Left lung (tissue), 10 donors: ENCODE measurements around the gene INO80. TPM values are rescaled to one million over a fixed set of nuclear protein-coding genes. Genes with fewer than 3 reads are reported as not detected.

Source experiments
- ATAC-seq: fragments of 200-7000 bp; cut with Tn5 transposase; one replicate; pipeline ENCODE4 v1.9.1; 2020; ENCODE audit warnings: moderate library complexity
- DNase-seq, 4 donors: peaks; one replicate each; pipeline ENCODE4 v3.0.0-alpha.2; 2013 to 2020
- H3K27ac ChIP-seq, 2 donors: fragments of 200-600 bp; sonication (generic) in 1 of 2; one replicate each; pipeline versions ENCODE4 v1.5.0 to v1.8.0; 2020 to 2021
- H3K27me3 ChIP-seq, 2 donors: fragments of 200-600 bp; sonication (generic) in 1 of 2; one replicate each; pipeline versions ENCODE4 v1.5.0 to v1.8.0; 2020 to 2021
- H3K36me3 ChIP-seq, 2 donors: fragments of 200-600 bp; sonication (generic) in 1 of 2; one replicate each; pipeline versions ENCODE4 v1.5.0 to v1.8.0; 2020 to 2021
- H3K4me1 ChIP-seq, 2 donors: fragments of 200-600 bp; one replicate each; pipeline ENCODE4 v1.8.0; 2021
- H3K4me3 ChIP-seq, 2 donors: fragments of 200-600 bp; sonication (generic) in 1 of 2; one replicate each; pipeline versions ENCODE4 v1.5.0 to v1.8.0; 2020 to 2021; ENCODE audit warnings: mild to moderate bottlenecking in 1 of 2
- H3K9me3 ChIP-seq, 2 donors: fragments of 200-600 bp; sonication (generic) in 1 of 2; one replicate each; pipeline versions ENCODE4 v1.5.0 to v1.8.0; 2020 to 2021
- CTCF ChIP-seq, 2 donors: fragments of 200-600 bp; sonication (generic) in 1 of 2; IDR thresholded peaks; one replicate each; pipeline versions ENCODE4 v1.5.0 to v1.8.0; 2021; ENCODE audit warnings: antibody characterized with exemption in 2 of 2
- intact Hi-C, 2 donors: fragments of 100-400 bp; cut with DNase I; formaldehyde crosslinking; loops; one replicate each; pipeline versions ENCODE4 v1.11.2 to v1.14.2; 2022
- polyA plus RNA-seq, 6 donors: library from polyadenylated mRNA; unstranded; fragments of 120-200 nt; gene quantifications; one replicate each; pipeline ENCODE4 v1.2.1, GENCODE V29; 2013; ENCODE audit not compliant: insufficient read length in 6 of 6
- total RNA-seq, 2 donors: library from RNA; stranded (reverse); fragmentation: NEBNext Ultra II Directional; extraction: Animal tissue kit (Norgen Biotek cat#: 25700); gene quantifications; one replicate each; pipeline ENCODE4 v1.2.1, GENCODE V29; 2021
- donor health status: DM: no; HTN: yes; CAD: no.
- donor health status: DM: no; HTN: no; CAD: no.

The INO80 gene
- total and polyA plus RNA-seq, 8 donors: 20.1 to 31.0 (median 26.0) TPM

GRCh38 chr15:40942337-40942854, 173.7 kb downstream of the INO80 start:
- peaks cover 0 to 3% of the 10 kb centered on the region in 2 donors for H3K36me3 ChIP-seq
- no peaks in the 10 kb centered on the region for H3K9me3 ChIP-seq
- H3K27ac ChIP-seq: peak overlapping the region; percentile 89 to 93
- DNase-seq (no peak), ATAC-seq (peak; percentile 35)
- H3K27me3 ChIP-seq: no peaks in the 10 kb centered on the region
- H3K4me1 ChIP-seq: peaks cover 16 to 42% of the 10 kb centered on the region in 2 donors
- TF ChIP-seq CTCF (IDR thresholded peaks at IDR 0.05): no peak
- intact Hi-C loops: loop anchor here in 1 of 2 donors (5.0 kb wide), 1 partner anchor 70 kb away; no protein-coding TSS in a partner anchor
- peak overlapping the region; percentile 40 to 57 for H3K4me3 ChIP-seq

DNA sequence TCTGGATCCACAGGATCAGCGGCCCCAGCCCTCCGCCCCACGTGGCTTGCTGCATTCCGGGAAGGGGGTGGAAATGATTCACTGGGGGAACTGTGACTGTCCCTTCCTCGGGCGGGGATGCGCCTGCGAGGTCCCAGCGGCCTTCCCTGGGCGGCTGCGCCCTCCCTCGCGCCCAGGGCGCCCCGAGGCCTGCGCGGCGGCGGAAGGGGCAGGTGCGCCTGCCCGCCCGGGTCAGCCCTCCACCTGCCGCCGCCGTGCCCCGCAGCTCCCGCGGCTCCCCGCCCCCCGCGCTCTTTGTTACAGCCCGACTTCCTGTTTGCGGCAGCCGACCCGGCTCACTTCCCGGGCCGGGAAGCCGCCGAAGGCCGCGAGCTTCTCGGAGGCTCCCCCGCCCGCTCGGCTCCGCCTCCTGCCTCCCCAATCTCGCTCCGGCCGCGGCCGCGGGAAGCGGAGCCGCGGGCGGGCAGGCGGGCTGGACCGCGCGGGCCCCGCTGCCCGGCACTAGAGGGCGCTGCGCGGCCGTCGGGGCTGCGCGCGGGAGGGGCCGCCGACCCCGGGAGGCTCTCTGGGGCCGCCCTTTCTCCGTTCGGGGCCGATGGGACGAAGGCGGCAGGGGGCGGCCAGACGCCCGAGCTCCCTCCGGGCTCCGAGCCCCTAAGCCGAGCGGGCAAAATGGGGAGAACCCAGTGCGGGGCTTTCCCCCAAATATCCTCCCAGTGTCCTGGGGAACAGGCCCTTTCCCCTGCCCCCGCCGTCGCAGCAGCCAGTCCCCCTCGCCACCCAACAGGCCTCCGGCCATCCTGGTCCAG, 174.3 kb downstream of the INO80 start:
- peak; percentile 36 to 75 for TF ChIP-seq CTCF (IDR thresholded peaks at IDR 0.05)
- H3K9me3 ChIP-seq: no peaks in the 10 kb centered on the region
- intact Hi-C loops: loop anchor here in 1 of 2 donors (5.0 kb wide), 1 partner anchor 71 kb away; no protein-coding TSS in a partner anchor
- H3K4me1 ChIP-seq: peaks cover 16 to 48% of the 10 kb centered on the region in 2 donors
- H3K27ac ChIP-seq: peak overlapping the region; percentile 89 to 93
- DNase-seq (peak; percentile 68 to 97 (median 84)), ATAC-seq (peak; percentile 91)
- no peaks in the 10 kb centered on the region for H3K27me3 ChIP-seq
- peak overlapping the region; percentile 40 to 57 for H3K4me3 ChIP-seq
- H3K36me3 ChIP-seq: peaks cover 0 to 3% of the 10 kb centered on the region in 2 donors

GRCh38 chr15:40941068-40941527, 175.0 kb downstream of the INO80 start:
- DNase-seq: no peak
- TF ChIP-seq CTCF (IDR thresholded peaks at IDR 0.05): no peak
- Histone ChIP-seq H3K4me3 (peak overlapping the region; percentile 40 to 57), H3K27ac (peak overlapping the region; percentile 89 to 93), H3K36me3 (peaks cover 0 to 7% of the 10 kb centered on the region in 2 donors), H3K4me1 (peaks cover 16 to 52% of the 10 kb centered on the region in 2 donors), H3K27me3 (no peaks in the 10 kb centered on the region), H3K9me3 (no peaks in the 10 kb centered on the region)
- ATAC-seq: no peak
- intact Hi-C loops: loop anchor here in 1 of 2 donors (5.0 kb wide), 1 partner anchor 71 kb away; no protein-coding TSS in a partner anchor

DNA sequence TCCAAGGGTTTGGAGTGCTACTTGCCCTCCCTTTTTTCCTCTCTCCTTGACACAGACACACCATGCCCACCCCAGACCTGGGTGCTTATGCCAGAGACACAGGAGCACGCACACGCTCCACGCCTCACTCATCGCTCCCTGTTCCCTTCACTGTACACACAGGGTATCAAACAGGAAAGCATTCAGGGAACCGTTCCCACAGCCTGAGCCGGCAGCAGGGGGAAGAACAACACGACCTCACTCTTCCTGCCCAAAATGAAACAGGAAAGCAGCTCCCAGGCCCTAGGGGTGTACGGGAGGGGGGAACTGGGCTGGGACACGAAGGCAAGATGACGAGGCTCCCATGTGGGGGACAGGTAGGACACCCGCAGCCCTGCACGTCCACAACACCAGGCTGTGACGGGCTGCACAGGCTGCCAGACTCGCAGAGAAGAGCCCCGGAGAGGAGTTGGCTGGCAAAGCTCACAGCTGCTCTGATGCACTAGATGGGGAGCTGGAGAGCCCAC, 175.7 kb downstream of the INO80 start:
- TF ChIP-seq CTCF (IDR thresholded peaks at IDR 0.05): no peak
- Histone ChIP-seq H3K4me3 (peak overlapping the region in 1 of 2 donors; percentile 57), H3K9me3 (no peaks in the 10 kb centered on the region), H3K27ac (peak overlapping the region; percentile 89 to 93), H3K4me1 (peaks cover 16 to 60% of the 10 kb centered on the region in 2 donors), H3K36me3 (peaks cover 0 to 7% of the 10 kb centered on the region in 2 donors), H3K27me3 (no peaks in the 10 kb centered on the region)
- intact Hi-C loops: loop anchor here in 1 of 2 donors (5.0 kb wide), 1 partner anchor 72 kb away; no protein-coding TSS in a partner anchor
- ATAC-seq (no peak), DNase-seq (no peak)

- H3K27ac ChIP-seq: peak overlapping the region in 1 of 2 donors; percentile 18
- H3K4me1 ChIP-seq: peaks cover 16 to 76% of the 10 kb centered on the region in 2 donors
Observed at GRCh38 chr15:40938536-40938870, 177.6 kb downstream of the INO80 start.

More at GRCh38 chr15:40938536-40938870, 177.6 kb downstream of the INO80 start:
- no peak for DNase-seq
- H3K4me3 ChIP-seq: no peak overlapping the region
- no peak for ATAC-seq
- intact Hi-C loops: no loop called here
- TF ChIP-seq CTCF (IDR thresholded peaks at IDR 0.05): no peak
- peaks cover 0 to 11% of the 10 kb centered on the region in 2 donors for H3K36me3 ChIP-seq
- H3K27me3 ChIP-seq: no peaks in the 10 kb centered on the region
- no peaks in the 10 kb centered on the region for H3K9me3 ChIP-seq
